Brain microvascular endothelial cell (primary cell): ENCODE measurements around the gene OSBP2.

Experiments
- DNase-seq: peaks from one replicate; pipeline ENCODE4 v3.0.0-alpha.2; 2020
- H3K27ac ChIP-seq: fragments of 250-450 bp; sonication (Bioruptor Pico); 2 replicates; pipeline ENCODE4 v1.5.1; 2020; ENCODE audit warnings: mild to moderate bottlenecking, moderate library complexity
- H3K27me3 ChIP-seq: fragments of 250-450 bp; sonication (Bioruptor Pico); replicated peaks from 2 replicates; pipeline ENCODE4 v1.5.1; 2020; ENCODE audit warnings: mild to moderate bottlenecking
- H3K36me3 ChIP-seq: fragments of 250-450 bp; sonication (Bioruptor Pico); replicated peaks from 2 replicates; pipeline ENCODE4 v1.5.1; 2020; ENCODE audit warnings: mild to moderate bottlenecking
- H3K4me3 ChIP-seq: 2 replicates; pipeline ENCODE4 v1.5.1; 2011; ENCODE audit warnings: low read depth, mild to moderate bottlenecking, control low read depth, low read length, moderate library complexity
- CTCF ChIP-seq: IDR thresholded peaks from 2 replicates; pipeline ENCODE4 v1.5.1; 2011; ENCODE audit warnings: low read depth, mild to moderate bottlenecking, moderate library complexity, low read length, control low read depth, inconsistent platforms; ENCODE audit errors: missing control alignments
- in situ Hi-C: cut with HindIII; loops from 2 replicates; pipeline ENCODE4 v1.10.0; 2017; ENCODE audit warnings: low sequenced_read_pairs, low pct_ligation_motif_present

Gene OSBP2

GRCh38 chr22:30827646-30828045, 133.0 kb downstream of the OSBP2 start:
- H3K27me3 ChIP-seq: peaks cover 4% of the 10 kb centered on the region
- H3K36me3 ChIP-seq: no peaks in the 10 kb centered on the region
- no peak overlapping the region for H3K27ac ChIP-seq
- TF ChIP-seq CTCF: no peak
- no peak overlapping the region for H3K4me3 ChIP-seq
- in situ Hi-C loops: no loop called here
- DNase-seq: no peak

- TF ChIP-seq CTCF: no peak
- DNase-seq: no peak
- no peak overlapping the region for H3K4me3 ChIP-seq
- no peaks in the 10 kb centered on the region for H3K36me3 ChIP-seq
- no peak overlapping the region for H3K27ac ChIP-seq
- H3K27me3 ChIP-seq: no peaks in the 10 kb centered on the region
- in situ Hi-C loops: no loop called here
Observed at GRCh38 chr22:30828187-30829155, 133.8 kb downstream of the OSBP2 start.

DNA sequence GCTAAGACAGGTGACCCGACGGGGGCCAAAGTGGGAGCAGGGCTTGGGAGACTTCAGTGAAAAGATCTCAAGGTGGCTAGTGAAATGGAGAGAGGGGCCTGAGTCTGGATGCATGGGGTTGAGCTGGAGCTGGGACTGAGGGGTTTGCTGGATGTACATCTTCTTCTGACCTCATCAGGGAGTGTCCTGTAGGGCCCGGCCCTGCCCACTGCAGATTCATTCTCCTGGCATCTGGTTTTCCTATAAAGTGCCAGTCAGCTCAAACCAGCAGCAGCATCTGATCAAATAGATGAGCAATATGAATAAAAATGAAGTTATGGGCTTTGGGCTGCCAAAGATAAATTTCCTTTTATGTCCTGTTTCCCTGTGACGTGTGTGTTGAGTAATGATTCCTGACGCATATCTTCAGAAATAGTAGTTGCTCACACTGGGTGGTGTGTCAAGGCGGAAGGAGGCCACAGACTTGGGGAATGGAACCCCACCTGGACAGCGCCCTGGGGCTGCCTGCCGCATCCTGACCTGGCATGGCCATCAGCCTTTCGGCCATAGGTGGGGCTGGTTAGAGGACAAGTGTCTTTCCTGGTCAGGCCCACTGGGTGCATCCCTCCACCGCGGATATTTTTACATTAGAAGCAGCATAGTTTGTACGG, 135.4 kb downstream of the OSBP2 start:
- in situ Hi-C loops: no loop called here
- DNase-seq: peak; percentile 91
- TF ChIP-seq CTCF: no peak
- H3K27me3 ChIP-seq: no peaks in the 10 kb centered on the region
- no peaks in the 10 kb centered on the region for H3K36me3 ChIP-seq
- peak overlapping the region; percentile 81 for H3K27ac ChIP-seq
- H3K4me3 ChIP-seq: no peak overlapping the region

GRCh38 chr22:30830907-30831306, 136.2 kb downstream of the OSBP2 start:
- in situ Hi-C loops: no loop called here
- peak overlapping the region; percentile 81 for H3K27ac ChIP-seq
- no peaks in the 10 kb centered on the region for H3K36me3 ChIP-seq
- no peaks in the 10 kb centered on the region for H3K27me3 ChIP-seq
- H3K4me3 ChIP-seq: no peak overlapping the region
- no peak for TF ChIP-seq CTCF
- DNase-seq: peak; percentile 89

- no peaks in the 10 kb centered on the region for H3K36me3 ChIP-seq
- TF ChIP-seq CTCF: no peak
- H3K27me3 ChIP-seq: no peaks in the 10 kb centered on the region
- no peak overlapping the region for H3K4me3 ChIP-seq
- in situ Hi-C loops: no loop called here
- H3K27ac ChIP-seq: no peak overlapping the region
- no peak for DNase-seq
Observed at GRCh38 chr22:30832407-30832987, 137.8 kb downstream of the OSBP2 start.
